AG09309 (cell line): ENCODE results near the gene LSM2.
"Not testable (repeated sequence)": the region's sequence is repeated elsewhere in the genome, so short reads cannot be mapped to it uniquely, and the experiment has no call there.

ENCODE experiments used
- DNase-seq: peaks from one replicate; pipeline ENCODE4 v3.0.0-alpha.2; 2010; ENCODE audit warnings: low read depth
- H3K4me3 ChIP-seq: 2 replicates; pipeline ENCODE4 v1.5.1; 2011; ENCODE audit warnings: mild to moderate bottlenecking, low read depth, low read length, moderate library complexity; ENCODE audit not compliant: control insufficient read depth
- TF ChIP-seq, protein P1 (sequence below): IDR thresholded peaks from 2 replicates; pipeline ENCODE4 v1.5.1; 2011; ENCODE audit warnings: mild to moderate bottlenecking, low read depth, low read length, inconsistent platforms; ENCODE audit not compliant: insufficient read depth, control insufficient read depth; ENCODE audit errors: missing control alignments

Gene LSM2

DNA sequence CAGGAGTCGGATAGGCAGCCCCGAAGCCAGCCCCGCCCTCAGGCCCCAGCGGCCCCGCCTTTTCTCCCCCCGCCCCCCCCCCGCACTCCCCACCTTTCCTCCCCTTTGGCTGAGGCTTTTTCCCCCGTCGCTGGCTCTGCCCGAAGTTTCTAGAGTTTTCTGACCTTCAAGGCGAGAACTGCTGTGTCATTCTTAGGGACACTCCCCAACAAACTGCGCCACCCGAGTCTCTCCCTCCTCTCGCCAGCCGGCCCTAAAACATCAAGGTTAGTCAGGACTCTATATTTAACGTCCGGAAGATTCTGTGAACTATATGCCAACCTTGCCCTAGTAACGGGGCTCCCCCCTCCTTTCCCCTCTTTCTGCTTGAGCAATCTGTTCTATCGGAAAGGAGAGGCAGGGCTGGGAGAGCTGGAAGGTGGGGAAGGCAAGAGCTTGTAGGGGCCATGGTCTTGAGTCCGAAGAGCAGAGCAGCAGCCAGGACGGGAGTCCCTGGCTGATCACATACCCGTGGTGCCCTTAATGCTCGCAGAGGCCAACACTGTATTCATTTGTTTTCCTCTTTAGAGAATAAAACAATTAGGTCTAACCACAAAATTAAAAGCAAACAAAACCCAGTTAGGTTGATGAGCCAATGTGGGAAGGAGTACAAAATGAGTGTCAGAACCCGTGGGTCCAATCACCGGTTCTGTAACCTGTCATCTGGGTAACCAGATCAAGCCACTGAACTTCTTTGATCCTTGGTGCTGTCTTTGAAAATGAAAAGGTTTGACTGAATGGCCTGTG, 15.5 kb upstream of the LSM2 start:
- DNase-seq = peak; percentile 48
- H3K4me3 ChIP-seq = peak overlapping the region; percentile 42
- TF ChIP-seq, protein P1, sequence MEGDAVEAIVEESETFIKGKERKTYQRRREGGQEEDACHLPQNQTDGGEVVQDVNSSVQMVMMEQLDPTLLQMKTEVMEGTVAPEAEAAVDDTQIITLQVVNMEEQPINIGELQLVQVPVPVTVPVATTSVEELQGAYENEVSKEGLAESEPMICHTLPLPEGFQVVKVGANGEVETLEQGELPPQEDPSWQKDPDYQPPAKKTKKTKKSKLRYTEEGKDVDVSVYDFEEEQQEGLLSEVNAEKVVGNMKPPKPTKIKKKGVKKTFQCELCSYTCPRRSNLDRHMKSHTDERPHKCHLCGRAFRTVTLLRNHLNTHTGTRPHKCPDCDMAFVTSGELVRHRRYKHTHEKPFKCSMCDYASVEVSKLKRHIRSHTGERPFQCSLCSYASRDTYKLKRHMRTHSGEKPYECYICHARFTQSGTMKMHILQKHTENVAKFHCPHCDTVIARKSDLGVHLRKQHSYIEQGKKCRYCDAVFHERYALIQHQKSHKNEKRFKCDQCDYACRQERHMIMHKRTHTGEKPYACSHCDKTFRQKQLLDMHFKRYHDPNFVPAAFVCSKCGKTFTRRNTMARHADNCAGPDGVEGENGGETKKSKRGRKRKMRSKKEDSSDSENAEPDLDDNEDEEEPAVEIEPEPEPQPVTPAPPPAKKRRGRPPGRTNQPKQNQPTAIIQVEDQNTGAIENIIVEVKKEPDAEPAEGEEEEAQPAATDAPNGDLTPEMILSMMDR = no peak

DNA sequence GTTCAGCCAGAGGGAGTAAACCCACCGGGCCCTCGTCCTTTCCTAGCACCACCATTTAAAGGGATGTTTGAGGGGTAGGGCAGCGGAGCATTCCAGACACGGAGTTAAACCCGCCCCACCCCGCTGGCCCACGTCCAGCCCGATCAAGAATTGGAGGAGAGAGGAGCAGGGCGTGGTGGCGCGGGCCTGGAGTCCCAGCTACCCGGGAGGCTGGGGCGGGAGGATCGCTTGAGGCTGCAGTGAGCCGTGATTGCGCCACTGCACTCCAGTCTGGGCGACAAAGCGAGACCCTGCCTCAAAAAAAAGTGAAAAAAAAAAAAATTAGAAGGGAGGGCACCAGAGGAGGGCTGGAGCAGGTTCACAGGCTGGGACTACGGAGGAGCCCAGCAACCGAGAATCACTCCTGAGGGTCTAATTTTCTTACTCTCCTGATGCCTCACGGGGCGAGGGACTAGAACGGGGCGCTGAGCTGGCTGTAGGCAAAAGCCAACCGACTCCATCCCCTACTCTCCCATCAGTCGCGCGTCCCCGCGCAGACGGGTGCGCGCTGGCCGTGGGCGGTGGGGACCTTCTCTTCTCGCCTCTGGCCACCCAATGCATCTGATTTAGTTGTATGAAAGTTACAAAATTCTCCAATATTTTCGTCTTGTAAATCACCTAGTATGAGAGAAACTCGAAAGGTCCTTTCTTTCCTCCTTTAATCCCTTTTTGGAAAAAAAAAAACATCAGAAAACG, 14.7 kb upstream of the LSM2 start:
- no peak for DNase-seq
- peak overlapping the region; percentile 42 for H3K4me3 ChIP-seq
- TF ChIP-seq, protein P1 = no peak

DNA sequence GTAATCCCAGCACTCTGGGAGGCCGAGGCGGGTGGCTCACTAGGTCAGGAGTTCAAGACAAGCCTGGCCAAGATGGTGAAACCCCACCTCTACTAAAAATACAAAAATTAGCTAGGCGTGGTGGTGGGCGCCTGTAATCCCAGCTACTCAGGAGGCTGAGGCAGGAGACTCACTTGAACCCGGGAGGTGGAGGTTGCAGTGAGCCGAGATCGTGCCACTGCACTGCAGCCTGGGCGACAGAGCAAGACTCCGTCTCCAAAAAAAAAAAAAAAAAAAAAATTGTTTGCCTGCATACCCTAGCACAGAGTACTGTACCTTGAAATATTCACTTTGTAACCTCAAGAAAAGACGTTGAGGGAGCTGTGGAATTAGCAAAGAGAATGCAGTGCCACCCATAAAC, 13.6 kb upstream of the LSM2 start:
- H3K4me3 ChIP-seq, DNase-seq: not testable (repeated sequence)

DNA sequence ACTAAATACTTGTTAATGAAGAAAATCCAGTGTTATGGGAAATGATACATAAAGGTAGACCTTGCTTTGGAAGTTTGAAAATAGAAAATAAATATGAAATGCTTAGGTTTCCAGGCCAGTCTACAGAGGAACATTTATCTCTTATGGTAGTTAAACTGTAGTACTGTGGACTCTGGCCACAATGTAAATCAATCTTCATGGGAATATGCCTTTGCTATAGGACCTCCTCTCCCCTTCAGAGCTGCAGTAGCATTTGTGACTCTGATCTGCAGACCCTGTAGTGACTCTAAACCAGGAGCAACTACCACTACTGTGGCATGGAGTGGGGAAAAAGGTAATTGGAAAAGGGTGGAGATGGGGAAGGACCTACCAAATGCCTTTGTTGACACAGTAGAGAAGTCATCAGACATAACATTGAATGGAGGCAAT, 13.1 kb upstream of the LSM2 start:
- DNase-seq = no peak
- no peak overlapping the region for H3K4me3 ChIP-seq
- TF ChIP-seq, protein P1 = no peak

DNA sequence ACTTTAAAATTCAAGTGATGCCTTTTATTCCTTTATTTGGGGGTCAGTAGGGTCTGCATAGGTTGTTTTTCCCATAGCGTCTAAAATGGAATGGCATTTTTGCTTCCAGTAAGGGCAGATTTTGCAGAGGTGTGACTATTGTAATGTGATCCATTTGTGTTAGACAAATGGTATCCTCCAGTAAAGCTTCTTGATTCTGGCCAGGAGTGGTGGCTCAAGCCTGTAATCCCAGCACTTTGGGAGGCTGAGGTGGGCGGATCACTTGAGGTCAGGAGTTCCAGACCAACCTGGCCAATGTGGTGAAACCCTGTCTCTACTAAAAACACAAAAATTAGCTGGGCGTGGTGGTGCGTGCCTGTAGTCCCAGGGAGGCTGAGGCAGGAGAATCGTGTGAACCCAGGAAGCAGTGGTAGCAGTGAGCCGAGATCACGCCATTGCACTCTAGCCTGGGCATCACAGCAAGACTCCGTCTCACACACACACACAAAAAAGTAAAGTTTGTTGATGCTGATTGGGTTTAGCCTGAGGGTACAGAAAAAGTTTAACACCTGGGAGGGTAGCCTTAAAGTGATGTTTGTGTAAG, 11.3 kb upstream of the LSM2 start:
- DNase-seq = not testable (repeated sequence)
- H3K4me3 ChIP-seq = peak overlapping the region; percentile 44

DNA sequence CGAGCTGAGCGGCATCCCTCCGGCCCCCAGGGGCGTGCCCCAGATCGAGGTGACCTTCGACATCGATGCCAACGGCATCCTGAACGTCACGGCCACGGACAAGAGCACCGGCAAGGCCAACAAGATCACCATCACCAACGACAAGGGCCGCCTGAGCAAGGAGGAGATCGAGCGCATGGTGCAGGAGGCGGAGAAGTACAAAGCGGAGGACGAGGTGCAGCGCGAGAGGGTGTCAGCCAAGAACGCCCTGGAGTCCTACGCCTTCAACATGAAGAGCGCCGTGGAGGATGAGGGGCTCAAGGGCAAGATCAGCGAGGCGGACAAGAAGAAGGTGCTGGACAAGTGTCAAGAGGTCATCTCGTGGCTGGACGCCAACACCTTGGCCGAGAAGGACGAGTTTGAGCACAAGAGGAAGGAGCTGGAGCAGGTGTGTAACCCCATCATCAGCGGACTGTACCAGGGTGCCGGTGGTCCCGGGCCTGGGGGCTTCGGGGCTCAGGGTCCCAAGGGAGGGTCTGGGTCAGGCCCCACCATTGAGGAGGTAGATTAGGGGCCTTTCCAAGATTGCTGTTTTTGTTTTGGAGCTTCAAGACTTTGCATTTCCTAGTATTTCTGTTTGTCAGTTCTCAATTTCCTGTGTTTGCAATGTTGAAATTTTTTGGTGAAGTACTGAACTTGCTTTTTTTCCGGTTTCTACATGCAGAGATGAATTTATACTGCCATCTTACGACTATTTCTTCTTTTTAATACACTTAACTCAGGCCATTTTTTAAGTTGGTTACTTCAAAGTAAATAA, 10.6 kb upstream of the LSM2 start:
- H3K4me3 ChIP-seq = peak overlapping the region; percentile 44
- not testable (repeated sequence) for DNase-seq

DNA sequence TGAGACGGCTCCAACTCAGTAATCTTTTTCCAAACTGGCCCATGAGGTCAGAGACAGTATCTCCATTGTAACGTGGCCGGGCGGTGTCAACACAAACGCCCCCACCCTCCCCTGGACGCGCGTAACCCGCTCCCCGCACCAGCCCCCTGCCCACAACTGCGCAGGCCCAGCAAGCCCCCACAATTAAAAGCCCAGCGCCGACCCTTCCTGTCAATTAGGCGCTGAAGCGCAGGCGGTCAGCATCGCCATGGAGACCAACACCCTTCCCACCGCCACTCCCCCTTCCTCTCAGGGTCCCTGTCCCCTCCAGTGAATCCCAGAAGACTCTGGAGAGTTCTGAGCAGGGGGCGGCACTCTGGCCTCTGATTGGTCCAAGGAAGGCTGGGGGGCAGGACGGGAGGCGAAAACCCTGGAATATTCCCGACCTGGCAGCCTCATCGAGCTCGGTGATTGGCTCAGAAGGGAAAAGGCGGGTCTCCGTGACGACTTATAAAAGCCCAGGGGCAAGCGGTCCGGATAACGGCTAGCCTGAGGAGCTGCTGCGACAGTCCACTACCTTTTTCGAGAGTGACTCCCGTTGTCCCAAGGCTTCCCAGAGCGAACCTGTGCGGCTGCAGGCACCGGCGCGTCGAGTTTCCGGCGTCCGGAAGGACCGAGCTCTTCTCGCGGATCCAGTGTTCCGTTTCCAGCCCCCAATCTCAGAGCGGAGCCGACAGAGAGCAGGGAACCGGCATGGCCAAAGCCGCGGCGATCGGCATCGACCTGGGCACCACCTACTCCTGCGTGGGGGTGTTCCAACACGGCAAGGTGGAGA, 8.5 kb upstream of the LSM2 start, which contains the start of the genes HSPA1A and HSPA1L:
TSS of gene HSPA1A (plus strand) at position 519 of the 814 bp plus-strand sequence. CDS start at position 733, 214 bp downstream.
TSS of gene HSPA1L (minus strand) at position 259 of the 814 bp plus-strand sequence. CDS start 3,311 bp downstream, outside the sequence.
- TF ChIP-seq, protein P1 = no peak
- DNase-seq = peak; percentile 83
- peak within 1 kb of the TSS; percentile 71 for H3K4me3 ChIP-seq
